Aortic smooth muscle cell (primary cell): ENCODE results near the gene MATN1. TPM values are rescaled to one million over a fixed set of nuclear protein-coding genes. Genes with fewer than 3 reads are reported as not detected.

Experiments
- total RNA-seq: library from RNA; depleted of rRNA; stranded (reverse); fragments of >200 nt; gene quantifications from 2 replicates; pipeline ENCODE4 v1.2.3, GENCODE V29; 2014

Gene MATN1
- 0.06 and 0.26 TPM in 2 replicates for total RNA-seq

DNA sequence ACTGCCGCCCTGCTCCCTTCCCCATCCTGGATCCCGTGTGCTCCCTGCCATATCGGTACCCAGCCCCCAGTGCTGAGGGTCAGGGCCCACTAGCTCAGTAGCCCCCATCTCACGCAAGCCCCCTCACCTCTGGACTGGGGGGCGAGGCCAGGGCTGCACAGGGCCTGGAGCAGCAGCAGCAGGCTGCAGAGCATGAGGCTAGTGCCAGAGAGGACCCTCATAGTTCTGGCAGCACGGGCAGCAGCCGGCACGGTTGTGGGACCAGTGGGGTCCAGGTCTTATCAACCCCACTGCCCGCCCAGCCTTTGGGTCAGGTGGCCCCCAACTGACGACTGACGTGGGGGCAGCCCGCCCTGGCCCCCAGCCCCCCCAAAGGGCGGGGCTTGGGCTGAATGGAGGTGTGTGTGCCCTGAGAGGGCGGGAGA, at the start of gene MATN1:
MATN1 (minus strand) TSS at position 255 of the 425 bp plus-strand sequence; CDS start at position 221, 34 bp downstream.

GRCh38 chr1:30757352-30758120, 34.2 kb upstream of the MATN1 start, which contains the start of gene LAPTM5:
LAPTM5 (minus strand) TSS chr1:30757774; CDS start chr1:30757745, 29 bp downstream.

Other genes with a start within 250 kb of the MATN1 start
- 0.44 and 1.3 TPM in 2 replicates for gene LAPTM5, start 34.2 kb upstream of the MATN1 start, total RNA-seq
- 23.4 and 37.3 TPM in 2 replicates for gene SDC3, start 185.2 kb upstream of the MATN1 start, total RNA-seq